Neural cell (in vitro differentiated cells): ENCODE measurements around the gene CACNA1C. TPM values are rescaled to one million over a fixed set of nuclear protein-coding genes. Genes with fewer than 3 reads are reported as not detected.

ENCODE experiments used
- H2AFZ ChIP-seq: fragments of 200-600, 300-800 bp; sonication (generic), shearing (Covaris generic); 2 replicates; pipeline ENCODE4 v1.6.0; 2014; ENCODE audit warnings: low read depth, mild to moderate bottlenecking, antibody characterized with exemption, low read length, moderate library complexity
- H3F3A ChIP-seq: fragments of 200-600 bp; shearing (Covaris generic); 2 replicates; pipeline ENCODE4 v1.6.1; 2016; ENCODE audit warnings: mild to moderate bottlenecking, moderate library complexity, mixed read lengths, antibody characterized with exemption, low read length; ENCODE audit not compliant: insufficient read depth, poor library complexity, severe bottlenecking
- H3K27ac ChIP-seq: fragments of 200-600, 300-800 bp; sonication (generic), shearing (Covaris generic); 2 replicates; pipeline ENCODE4 v1.5.1; 2014; ENCODE audit warnings: mild to moderate bottlenecking, low read length, moderate library complexity
- H3K27me3 ChIP-seq: fragments of 300-800, 200-600 bp; sonication (generic), shearing (Covaris generic); 2 replicates; pipeline ENCODE4 v1.6.0; 2014; ENCODE audit warnings: mild to moderate bottlenecking, low read depth, low read length, moderate library complexity; ENCODE audit not compliant: insufficient read depth
- H3K36me3 ChIP-seq: fragments of 300-800, 200-600 bp; sonication (generic), shearing (Covaris generic); 2 replicates; pipeline ENCODE4 v1.5.1; 2014; ENCODE audit warnings: mild to moderate bottlenecking, antibody characterized with exemption, low read length, moderate library complexity; ENCODE audit not compliant: insufficient read depth
- H3K4me2 ChIP-seq: fragments of 300-800, 200-600 bp; sonication (generic), shearing (Covaris generic); 2 replicates; pipeline ENCODE4 v1.6.0; 2014; ENCODE audit warnings: mild to moderate bottlenecking, low read length
- H3K4me3 ChIP-seq: fragments of 300-800, 200-600 bp; sonication (generic), shearing (Covaris generic); 2 replicates; pipeline ENCODE4 v1.5.1; 2014; ENCODE audit warnings: mild to moderate bottlenecking, low read length, moderate library complexity
- H3K79me2 ChIP-seq: fragments of 200-600 bp; shearing (Covaris generic); replicated peaks from 2 replicates; pipeline ENCODE4 v1.6.0; 2014; ENCODE audit warnings: mild to moderate bottlenecking, low read length, moderate library complexity; ENCODE audit not compliant: insufficient read depth
- H3K9ac ChIP-seq: fragments of 300-800, 200-600 bp; sonication (generic), shearing (Covaris generic); 2 replicates; pipeline ENCODE4 v1.6.1; 2016; ENCODE audit warnings: mild to moderate bottlenecking, low read length, mixed read lengths
- H3K9me2 ChIP-seq: fragments of 200-600 bp; shearing (Covaris generic); 2 replicates; pipeline ENCODE4 v1.6.1; 2016; ENCODE audit warnings: mild to moderate bottlenecking, low read length, mixed read lengths; ENCODE audit not compliant: insufficient read depth
- H3K9me3 ChIP-seq: fragments of 200-600, 300-800 bp; sonication (generic), shearing (Covaris generic); 2 replicates; pipeline ENCODE4 v1.6.1; 2016; ENCODE audit warnings: mild to moderate bottlenecking, mixed run types, low read length, moderate library complexity, mixed read lengths
- H4K20me1 ChIP-seq: fragments of 200-600 bp; shearing (Covaris generic); 2 replicates; pipeline ENCODE4 v1.6.1; 2016; ENCODE audit warnings: mild to moderate bottlenecking, mixed run types; ENCODE audit not compliant: insufficient read depth
- EP300 ChIP-seq: fragments of 450-650 bp; conservative IDR thresholded peaks from 2 replicates; pipeline ENCODE4 v1.6.1; 2014; ENCODE audit warnings: antibody characterized with exemption, mild to moderate bottlenecking, moderate library complexity; ENCODE audit not compliant: poor library complexity, severe bottlenecking
- EZH2 ChIP-seq: fragments of 200-600, 300-800 bp; shearing (Covaris generic), sonication (generic); IDR thresholded peaks from 2 replicates; pipeline ENCODE4 v1.6.1; 2014; ENCODE audit warnings: antibody characterized with exemption, low read length, borderline replicate concordance, mild to moderate bottlenecking; ENCODE audit not compliant: insufficient read depth, poor library complexity, severe bottlenecking
- MXI1 ChIP-seq: fragments of 450-650 bp; conservative IDR thresholded peaks from 2 replicates; pipeline ENCODE4 v1.6.1; 2014; ENCODE audit warnings: antibody characterized with exemption, mild to moderate bottlenecking; ENCODE audit not compliant: poor library complexity, severe bottlenecking
- POLR2AphosphoS5 ChIP-seq: IDR thresholded peaks from 2 replicates; pipeline ENCODE4 v1.6.1; 2012
- RAD21 ChIP-seq: fragments of 450-650 bp; conservative IDR thresholded peaks from 2 replicates; pipeline ENCODE4 v1.6.1; 2014; ENCODE audit warnings: antibody characterized with exemption, mild to moderate bottlenecking, moderate library complexity
- REST ChIP-seq: IDR thresholded peaks from 2 replicates; pipeline ENCODE4 v1.6.1; 2012; ENCODE audit warnings: borderline replicate concordance
- SMC3 ChIP-seq: fragments of 450-650 bp; conservative IDR thresholded peaks from 2 replicates; pipeline ENCODE4 v1.6.1; 2014; ENCODE audit warnings: antibody characterized with exemption, mild to moderate bottlenecking, moderate library complexity; ENCODE audit not compliant: poor library complexity
- TAF1 ChIP-seq: IDR thresholded peaks from 2 replicates; pipeline ENCODE4 v1.6.1; 2012; ENCODE audit warnings: low read depth
- polyA plus RNA-seq: library from polyadenylated mRNA; depleted of rRNA; stranded (reverse); fragments of >200 nt; gene quantifications from 2 replicates; pipeline ENCODE4 v1.2.3, GENCODE V29; 2014
- TF ChIP-seq, protein P1 (sequence below): fragments of 450-650 bp; IDR thresholded peaks from 2 replicates; pipeline ENCODE4 v1.5.1; 2014; ENCODE audit warnings: antibody characterized with exemption, mild to moderate bottlenecking, moderate library complexity; ENCODE audit not compliant: poor library complexity, severe bottlenecking

Gene CACNA1C
- polyA plus RNA-seq, 1 donor from 2014 or later: 9.7 TPM

GRCh38 chr12:2644683-2645405, 592.1 kb downstream of the CACNA1C start:
- no peaks in the 10 kb centered on the region for H3K9me3 ChIP-seq
- H3K27ac ChIP-seq: no peak overlapping the region
- no peak overlapping the region for H3K4me2 ChIP-seq
- no peak overlapping the region for H3K9ac ChIP-seq
- TF ChIP-seq TAF1: no peak
- TF ChIP-seq EZH2: no peak
- TF ChIP-seq MXI1: no peak
- TF ChIP-seq EP300: no peak
- TF ChIP-seq POLR2AphosphoS5: no peak
- TF ChIP-seq SMC3: no peak
- TF ChIP-seq RAD21: no peak
- TF ChIP-seq, protein P1, sequence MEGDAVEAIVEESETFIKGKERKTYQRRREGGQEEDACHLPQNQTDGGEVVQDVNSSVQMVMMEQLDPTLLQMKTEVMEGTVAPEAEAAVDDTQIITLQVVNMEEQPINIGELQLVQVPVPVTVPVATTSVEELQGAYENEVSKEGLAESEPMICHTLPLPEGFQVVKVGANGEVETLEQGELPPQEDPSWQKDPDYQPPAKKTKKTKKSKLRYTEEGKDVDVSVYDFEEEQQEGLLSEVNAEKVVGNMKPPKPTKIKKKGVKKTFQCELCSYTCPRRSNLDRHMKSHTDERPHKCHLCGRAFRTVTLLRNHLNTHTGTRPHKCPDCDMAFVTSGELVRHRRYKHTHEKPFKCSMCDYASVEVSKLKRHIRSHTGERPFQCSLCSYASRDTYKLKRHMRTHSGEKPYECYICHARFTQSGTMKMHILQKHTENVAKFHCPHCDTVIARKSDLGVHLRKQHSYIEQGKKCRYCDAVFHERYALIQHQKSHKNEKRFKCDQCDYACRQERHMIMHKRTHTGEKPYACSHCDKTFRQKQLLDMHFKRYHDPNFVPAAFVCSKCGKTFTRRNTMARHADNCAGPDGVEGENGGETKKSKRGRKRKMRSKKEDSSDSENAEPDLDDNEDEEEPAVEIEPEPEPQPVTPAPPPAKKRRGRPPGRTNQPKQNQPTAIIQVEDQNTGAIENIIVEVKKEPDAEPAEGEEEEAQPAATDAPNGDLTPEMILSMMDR: no peak
- no peak for TF ChIP-seq REST
- H3K79me2 ChIP-seq: no peaks in the 10 kb centered on the region
- no peaks in the 10 kb centered on the region for H4K20me1 ChIP-seq
- H2AFZ ChIP-seq: no peak overlapping the region
- H3K27me3 ChIP-seq: no peaks in the 10 kb centered on the region
- no peak overlapping the region for H3K4me3 ChIP-seq
- no peaks in the 10 kb centered on the region for H3K36me3 ChIP-seq
- no peaks in the 10 kb centered on the region for H3F3A ChIP-seq
- no peaks in the 10 kb centered on the region for H3K9me2 ChIP-seq

- Histone ChIP-seq H2AFZ (no peak overlapping the region), H3K36me3 (no peaks in the 10 kb centered on the region), H3F3A (no peaks in the 10 kb centered on the region), H3K27me3 (no peaks in the 10 kb centered on the region), H3K4me3 (no peak overlapping the region), H3K9me2 (no peaks in the 10 kb centered on the region), H3K27ac (no peak overlapping the region), H3K4me2 (no peak overlapping the region), H3K9ac (no peak overlapping the region), H4K20me1 (no peaks in the 10 kb centered on the region), H3K9me3 (no peaks in the 10 kb centered on the region), H3K79me2 (no peaks in the 10 kb centered on the region)
- TF ChIP-seq RAD21: no peak
- no peak for TF ChIP-seq POLR2AphosphoS5
- TF ChIP-seq SMC3: no peak
- no peak for TF ChIP-seq TAF1
- TF ChIP-seq EP300: no peak
- TF ChIP-seq MXI1: no peak
- TF ChIP-seq, protein P1: no peak
- TF ChIP-seq EZH2: no peak
- no peak for TF ChIP-seq REST
Measured at GRCh38 chr12:2645460-2645859, 592.7 kb downstream of the CACNA1C start.
